WERI-Rb-1 (cell line): ENCODE data around the gene MELK.

Experiments
- DNase-seq: peaks from one replicate; pipeline ENCODE4 v3.0.0-alpha.2; 2020
- H3K27ac ChIP-seq: fragments of 250-450 bp; sonication (Bioruptor Pico); 2 replicates; pipeline ENCODE4 v1.5.1; 2020; ENCODE audit warnings: mild to moderate bottlenecking, moderate library complexity
- H3K27me3 ChIP-seq: fragments of 250-450 bp; sonication (Bioruptor Pico); 2 replicates; pipeline ENCODE4 v1.5.1; 2021; ENCODE audit warnings: mild to moderate bottlenecking, low read depth, moderate library complexity; ENCODE audit not compliant: insufficient read depth, severe bottlenecking
- H3K36me3 ChIP-seq: fragments of 250-450 bp; sonication (Bioruptor Pico); 2 replicates; pipeline ENCODE4 v1.5.1; 2020; ENCODE audit warnings: mild to moderate bottlenecking, moderate library complexity
- H3K4me3 ChIP-seq: 2 replicates; pipeline ENCODE4 v1.5.1; 2011; ENCODE audit warnings: low read depth, mild to moderate bottlenecking, control low read depth, low read length
- H3K9me3 ChIP-seq: fragments of 250-450 bp; sonication (Bioruptor Pico); 2 replicates; pipeline ENCODE4 v1.5.1; 2021; ENCODE audit warnings: mild to moderate bottlenecking, moderate library complexity; ENCODE audit not compliant: severe bottlenecking
- TF ChIP-seq, protein P1 (sequence below): IDR thresholded peaks from 2 replicates; pipeline ENCODE4 v1.5.1; 2011; ENCODE audit warnings: low read depth, mild to moderate bottlenecking, control low read depth, inconsistent platforms, low read length

Gene MELK

DNA sequence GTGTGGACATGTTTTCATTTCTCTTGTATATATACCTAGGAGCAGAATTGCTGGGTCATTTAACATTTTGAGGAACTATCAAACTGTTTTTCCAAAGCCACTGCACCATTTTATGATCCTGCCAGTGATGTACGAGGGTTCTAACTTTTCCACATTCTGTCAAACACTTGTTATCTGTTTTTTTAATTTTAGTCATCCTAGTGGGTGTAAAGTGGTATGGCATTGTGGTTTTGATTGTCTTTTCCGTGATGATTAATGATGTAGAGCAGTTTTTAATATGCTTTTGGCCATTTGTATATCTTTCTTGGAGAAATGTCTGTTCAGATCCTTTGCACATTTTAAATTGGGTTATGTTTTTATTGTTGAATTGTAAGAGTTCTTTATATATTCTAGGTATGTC lies 107.0 kb downstream of the MELK start:
- H3K36me3 ChIP-seq, result peaks cover 22% of the 10 kb centered on the region
- H3K27ac ChIP-seq, result no peak overlapping the region
- TF ChIP-seq, protein P1, sequence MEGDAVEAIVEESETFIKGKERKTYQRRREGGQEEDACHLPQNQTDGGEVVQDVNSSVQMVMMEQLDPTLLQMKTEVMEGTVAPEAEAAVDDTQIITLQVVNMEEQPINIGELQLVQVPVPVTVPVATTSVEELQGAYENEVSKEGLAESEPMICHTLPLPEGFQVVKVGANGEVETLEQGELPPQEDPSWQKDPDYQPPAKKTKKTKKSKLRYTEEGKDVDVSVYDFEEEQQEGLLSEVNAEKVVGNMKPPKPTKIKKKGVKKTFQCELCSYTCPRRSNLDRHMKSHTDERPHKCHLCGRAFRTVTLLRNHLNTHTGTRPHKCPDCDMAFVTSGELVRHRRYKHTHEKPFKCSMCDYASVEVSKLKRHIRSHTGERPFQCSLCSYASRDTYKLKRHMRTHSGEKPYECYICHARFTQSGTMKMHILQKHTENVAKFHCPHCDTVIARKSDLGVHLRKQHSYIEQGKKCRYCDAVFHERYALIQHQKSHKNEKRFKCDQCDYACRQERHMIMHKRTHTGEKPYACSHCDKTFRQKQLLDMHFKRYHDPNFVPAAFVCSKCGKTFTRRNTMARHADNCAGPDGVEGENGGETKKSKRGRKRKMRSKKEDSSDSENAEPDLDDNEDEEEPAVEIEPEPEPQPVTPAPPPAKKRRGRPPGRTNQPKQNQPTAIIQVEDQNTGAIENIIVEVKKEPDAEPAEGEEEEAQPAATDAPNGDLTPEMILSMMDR, result no peak
- peaks cover 3% of the 10 kb centered on the region for H3K9me3 ChIP-seq
- no peak for DNase-seq
- no peaks in the 10 kb centered on the region for H3K27me3 ChIP-seq
- H3K4me3 ChIP-seq, result no peak overlapping the region

DNA sequence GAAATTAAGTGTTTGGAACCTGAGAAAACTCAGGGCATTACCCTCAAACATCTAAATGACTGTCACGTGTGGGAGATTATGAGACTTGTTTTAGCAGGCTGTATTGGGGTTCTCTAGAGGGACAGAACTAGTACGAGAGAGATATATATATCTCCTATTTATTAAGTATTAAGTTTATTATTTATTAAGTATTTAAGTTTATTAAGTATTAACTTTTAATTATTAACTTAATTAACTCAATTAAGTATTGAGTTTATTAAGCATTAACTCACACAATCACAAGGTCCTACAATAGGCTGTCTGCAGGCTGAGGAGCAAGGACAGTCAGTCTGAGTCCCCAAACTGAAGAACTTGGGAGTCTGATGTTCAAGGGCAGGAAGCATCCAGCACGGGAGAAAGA lies 113.8 kb downstream of the MELK start:
- DNase-seq, result no peak
- H3K9me3 ChIP-seq, result peaks cover 2% of the 10 kb centered on the region
- no peak overlapping the region for H3K4me3 ChIP-seq
- H3K27ac ChIP-seq, result no peak overlapping the region
- H3K27me3 ChIP-seq, result no peaks in the 10 kb centered on the region
- TF ChIP-seq, protein P1, result no peak
- H3K36me3 ChIP-seq, result no peaks in the 10 kb centered on the region

DNA sequence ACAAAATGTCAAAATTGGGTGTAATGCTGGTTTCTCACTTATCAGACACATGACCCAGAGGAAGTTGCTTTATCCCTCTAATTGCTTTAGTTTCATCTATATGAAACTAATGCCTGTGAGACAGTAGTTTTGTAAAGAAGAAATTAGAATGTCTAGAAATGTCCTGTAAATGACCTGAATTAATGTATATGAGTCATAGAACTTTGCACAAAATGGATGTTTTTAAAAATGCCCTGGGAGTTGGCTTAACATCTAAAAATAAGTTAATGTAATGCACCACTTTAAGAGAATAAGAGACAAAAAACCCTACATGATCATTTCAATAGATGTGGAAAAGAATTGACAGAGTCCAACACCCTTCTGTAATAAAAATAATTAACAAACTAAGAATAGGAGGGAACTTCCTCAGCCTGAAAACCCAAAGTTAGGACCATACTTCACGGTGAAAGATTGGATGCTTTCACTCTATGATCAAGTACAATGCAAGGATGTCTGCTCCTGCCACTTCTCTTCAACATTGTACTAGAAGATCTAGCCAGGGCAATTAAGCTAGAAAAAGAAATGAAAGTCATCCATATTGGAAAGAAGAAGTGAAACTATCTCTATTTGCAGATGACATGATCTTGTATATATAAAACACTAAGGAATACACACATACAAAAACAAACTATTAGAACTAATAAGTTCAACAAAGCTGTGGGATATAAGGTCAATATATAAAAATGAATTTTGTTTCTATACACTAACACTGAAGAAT lies 117.9 kb downstream of the MELK start:
- TF ChIP-seq, protein P1, result no peak
- DNase-seq, result no peak
- Histone ChIP-seq H3K4me3 (no peak overlapping the region), H3K27me3 (no peaks in the 10 kb centered on the region), H3K36me3 (no peaks in the 10 kb centered on the region), H3K9me3 (no peaks in the 10 kb centered on the region), H3K27ac (no peak overlapping the region)

DNA sequence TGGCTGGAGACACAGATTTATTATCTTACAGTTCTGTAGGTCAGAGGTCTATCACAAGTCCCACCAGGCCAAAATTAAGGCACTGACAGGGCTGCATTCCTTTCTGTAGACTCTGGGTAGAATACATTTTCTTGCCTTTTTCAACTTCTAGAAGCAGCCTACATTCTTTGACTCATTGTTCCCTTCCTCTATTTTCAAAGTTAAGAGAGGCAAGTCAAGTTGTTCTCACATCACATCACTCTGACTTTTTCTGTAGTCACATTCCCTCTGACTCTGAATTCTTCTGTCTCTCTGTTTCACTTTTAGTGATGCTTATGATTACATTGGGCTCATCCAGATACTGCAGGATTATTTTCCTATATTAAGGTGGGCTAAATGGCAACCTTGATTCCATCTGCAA lies 119.0 kb downstream of the MELK start:
- TF ChIP-seq, protein P1, result no peak
- Histone ChIP-seq H3K9me3 (no peaks in the 10 kb centered on the region), H3K36me3 (no peaks in the 10 kb centered on the region), H3K27me3 (no peaks in the 10 kb centered on the region), H3K4me3 (no peak overlapping the region), H3K27ac (no peak overlapping the region)
- DNase-seq, result no peak

DNA sequence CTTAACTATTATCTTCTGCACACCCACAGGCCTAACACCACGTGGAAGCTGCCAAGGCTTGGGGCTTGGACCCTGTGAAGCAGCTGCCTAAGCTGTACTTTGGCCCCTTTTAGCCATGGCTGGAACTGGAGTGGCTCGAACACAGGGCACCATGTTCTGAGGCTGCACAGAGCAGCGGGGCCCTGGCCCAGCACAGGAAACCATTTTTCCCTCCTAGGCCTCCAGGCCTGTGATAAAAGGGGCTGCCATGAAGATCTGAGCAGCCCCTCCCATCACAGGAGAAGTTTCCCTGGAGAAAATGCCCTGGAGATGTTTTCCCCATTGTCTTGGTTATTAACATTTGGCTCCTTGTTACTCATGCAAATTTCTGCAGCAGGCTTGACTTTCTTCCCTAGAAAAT lies 126.3 kb downstream of the MELK start:
- Histone ChIP-seq H3K27ac (no peak overlapping the region), H3K36me3 (no peaks in the 10 kb centered on the region), H3K27me3 (no peaks in the 10 kb centered on the region), H3K4me3 (no peak overlapping the region), H3K9me3 (peaks cover 13% of the 10 kb centered on the region)
- DNase-seq, result no peak
- TF ChIP-seq, protein P1, result no peak

DNA sequence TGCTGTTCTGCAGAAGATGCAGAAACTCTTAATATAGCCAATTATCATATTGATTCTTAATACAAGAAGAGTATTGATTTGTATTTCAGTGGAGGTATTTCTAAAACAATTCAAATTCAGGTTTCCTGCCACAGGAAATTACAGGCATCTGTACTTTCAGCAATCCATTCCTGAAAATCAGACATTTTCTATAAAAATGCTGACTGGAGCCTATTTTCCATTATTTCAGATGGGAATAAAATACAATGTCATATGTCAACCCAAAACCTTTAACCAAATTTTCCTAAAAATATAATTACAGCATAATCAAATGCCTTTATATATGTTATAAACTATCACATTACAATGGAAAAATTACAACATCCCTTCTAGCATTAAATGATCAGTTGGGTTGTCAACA lies 131.5 kb downstream of the MELK start:
- TF ChIP-seq, protein P1, result no peak
- DNase-seq, result no peak
- no peak overlapping the region for H3K27ac ChIP-seq
- H3K36me3 ChIP-seq, result no peaks in the 10 kb centered on the region
- H3K4me3 ChIP-seq, result no peak overlapping the region
- no peaks in the 10 kb centered on the region for H3K27me3 ChIP-seq
- H3K9me3 ChIP-seq, result peaks cover 2% of the 10 kb centered on the region
